Measurements from ENCODE around the gene CCDC138. TPM values are rescaled to one million over a fixed set of nuclear protein-coding genes. Genes with fewer than 3 reads are reported as not detected.

CCDC138 gene
- total RNA-seq, 4 donors from 2014 or later: 2.3 to 33.8 (median 4.6) TPM

- DNase-seq: no peak
- Histone ChIP-seq H3K9me3 (no peaks in the 10 kb centered on the region), H3K27ac (no peak overlapping the region), H3K27me3 (no peaks in the 10 kb centered on the region), H3K4me3 (no peak overlapping the region), H3K4me1 (no peaks in the 10 kb centered on the region), H3K36me3 (no peaks in the 10 kb centered on the region)
- TF ChIP-seq POLR2A (IDR thresholded peaks at IDR 0.05) (no peak), CTCF (IDR thresholded peaks at IDR 0.05) (no peak)
These were observed 36.7 kb downstream of the CCDC138 start for GRCh38 chr2:108823286-108823685.

GRCh38 chr2:108824316-108825070 lies 37.9 kb downstream of the CCDC138 start:
- Histone ChIP-seq H3K4me3 (no peak overlapping the region), H3K4me1 (no peaks in the 10 kb centered on the region), H3K27ac (no peak overlapping the region), H3K9me3 (no peaks in the 10 kb centered on the region), H3K27me3 (no peaks in the 10 kb centered on the region), H3K36me3 (no peaks in the 10 kb centered on the region)
- DNase-seq: no peak
- TF ChIP-seq POLR2A (IDR thresholded peaks at IDR 0.05) (no peak), CTCF (IDR thresholded peaks at IDR 0.05) (no peak)

- no peak for DNase-seq
- no peaks in the 10 kb centered on the region for H3K36me3 ChIP-seq
- no peaks in the 10 kb centered on the region for H3K9me3 ChIP-seq
- TF ChIP-seq POLR2A (IDR thresholded peaks at IDR 0.05) (no peak), CTCF (IDR thresholded peaks at IDR 0.05) (no peak)
- no peaks in the 10 kb centered on the region for H3K4me1 ChIP-seq
- no peaks in the 10 kb centered on the region for H3K27me3 ChIP-seq
- H3K4me3 ChIP-seq: no peak overlapping the region
- H3K27ac ChIP-seq: no peak overlapping the region
These were observed 38.7 kb downstream of the CCDC138 start for GRCh38 chr2:108825254-108825653.

GRCh38 chr2:108825736-108826135 lies 39.2 kb downstream of the CCDC138 start:
- Histone ChIP-seq H3K27ac (no peak overlapping the region), H3K4me1 (no peaks in the 10 kb centered on the region), H3K9me3 (no peaks in the 10 kb centered on the region), H3K4me3 (no peak overlapping the region), H3K27me3 (no peaks in the 10 kb centered on the region), H3K36me3 (no peaks in the 10 kb centered on the region)
- no peak for DNase-seq
- TF ChIP-seq POLR2A (IDR thresholded peaks at IDR 0.05) (no peak), CTCF (IDR thresholded peaks at IDR 0.05) (no peak)

- no peaks in the 10 kb centered on the region for H3K36me3 ChIP-seq
- no peaks in the 10 kb centered on the region for H3K4me1 ChIP-seq
- DNase-seq: no peak
- no peaks in the 10 kb centered on the region for H3K9me3 ChIP-seq
- H3K4me3 ChIP-seq: no peak overlapping the region
- no peaks in the 10 kb centered on the region for H3K27me3 ChIP-seq
- no peak overlapping the region for H3K27ac ChIP-seq
- TF ChIP-seq POLR2A (IDR thresholded peaks at IDR 0.05): no peak
- TF ChIP-seq CTCF (IDR thresholded peaks at IDR 0.05): no peak
These were observed 43.2 kb downstream of the CCDC138 start for GRCh38 chr2:108829578-108830310.

All from Peyer's patch (tissue), 4 donors.